Sigmoid colon (tissue), 7 donors: Measurements from ENCODE around the gene CUL4B. TPM values are rescaled to one million over a fixed set of nuclear protein-coding genes. Genes with fewer than 3 reads are reported as not detected.
"Not testable (repeated sequence)": the region's sequence is repeated elsewhere in the genome, so short reads cannot be mapped to it uniquely, and the experiment has no call there.

ENCODE experiments used
- DNase-seq: peaks from one replicate; pipeline ENCODE4 v3.0.0-alpha.2; 2019
- H3K27ac ChIP-seq, 4 donors: fragments of 200-600 bp; sonication (generic); one replicate each; pipeline ENCODE4 v1.5.1; 2016 to 2019; ENCODE audit warnings: mild to moderate bottlenecking in 1 of 4
- H3K27me3 ChIP-seq, 3 donors: fragments of 200-600 bp; sonication (generic); one replicate each; pipeline ENCODE4 v1.5.1; 2019; ENCODE audit warnings: mild to moderate bottlenecking in 1 of 3
- H3K36me3 ChIP-seq, 4 donors: fragments of 200-600 bp; sonication (generic); one replicate each; pipeline ENCODE4 v1.5.1; 2016 to 2019
- H3K4me1 ChIP-seq, 4 donors: fragments of 200-600 bp; sonication (generic); one replicate each; pipeline ENCODE4 v1.5.1; 2017 to 2019
- H3K4me3 ChIP-seq, 4 donors: fragments of 200-600 bp; sonication (generic); one replicate each; pipeline ENCODE4 v1.5.1; 2017 to 2019; ENCODE audit warnings: mild to moderate bottlenecking in 2 of 4, moderate library complexity in 1 of 4
- H3K9me3 ChIP-seq, 4 donors: fragments of 200-600 bp in 3 of 4; sonication (generic) in 3 of 4; one replicate each; pipeline versions ENCODE4 v1.5.1 to v1.6.1; 2013 to 2019
- CTCF ChIP-seq, 4 experiments: fragments of 450-650 bp in 3 of 4; fragments of 200-600 bp in 1 of 4; IDR thresholded peaks; one replicate each; pipeline ENCODE4 v1.5.1; 2016 to 2019; ENCODE audit warnings: antibody characterized with exemption in 4 of 4, mild to moderate bottlenecking in 3 of 4, moderate library complexity in 2 of 4
- WGBS, 2 donors: extraction: QIAGEN DNeasy Blood & Tissue Kit; methylation state at CpG; one replicate each; pipeline ENCODE4 v1.1.7; 2013; 5-methylcytosine and 5-hydroxymethylcytosine counted together
- intact Hi-C: fragments of 100-400 bp; cut with DNase I; formaldehyde crosslinking; loops from one replicate; pipeline ENCODE4 v1.15.1; 2023
- polyA plus RNA-seq, 3 donors: library from polyadenylated mRNA; stranded (reverse); fragments of 200-250 nt; gene quantifications; one replicate each; pipeline ENCODE4 v1.2.3, GENCODE V29; 2013
- small RNA-seq, 3 donors: library from RNA; depleted of rRNA; stranded (forward); fragments of <200 nt; gene quantifications; one replicate each; pipeline ENCODE3, GENCODE V24; 2016
- total RNA-seq, 4 donors: library from RNA; depleted of rRNA; stranded (reverse); fragments of >200 nt; gene quantifications; one replicate each; pipeline ENCODE4 v1.1.0, GENCODE V29; 2016
- donor health status: healthy with polysubstance abuse.
- donor health status: Bipolar disorder and iron deficiency.
- donor health status: healthy.

The CUL4B gene
- total and polyA plus RNA-seq, 7 donors: 13.8 to 62.0 (median 46.2) TPM

GRCh38 chrX:120475447-120475846, 85.3 kb downstream of the CUL4B start:
- not testable (repeated sequence) for H3K4me1 ChIP-seq, H3K27me3 ChIP-seq, H3K4me3 ChIP-seq, H3K9me3 ChIP-seq, H3K27ac ChIP-seq, DNase-seq, H3K36me3 ChIP-seq
- intact Hi-C loops: loop anchor here (5.0 to 10.0 kb wide), 2 partner anchors 93 to 161 kb away; partner anchors contain the start of gene TMEM255A
- 7 to 10% methylated on average over 1 of the region's 1 CpG for WGBS, 2 donors
- TF ChIP-seq CTCF (IDR thresholded peaks at IDR 0.05): peak in 3 of 4 experiments; percentile 44 to 55 (median 46)

Small RNA genes within 50 kb of the gene (small RNA-seq; reads per million reads assigned to genes)
- 0 reads per million in 3 donors for gene RNU7-37P

Other genes with a start within 250 kb of the CUL4B start
- 1 to 10 TPM; 1.5 to 5.9 (median 4.3) TPM for gene TMEM255A, start 249.5 kb downstream of the CUL4B start, total RNA-seq
- 1 to 10 TPM in 2 of 3 donors, under 1 TPM in 1; 0.69 to 4.2 (median 1.8) TPM for gene TMEM255A, start 249.5 kb downstream of the CUL4B start, polyA plus RNA-seq
- gene ATP1B4, start 198.9 kb downstream of the CUL4B start, total RNA-seq: not detected
- gene ATP1B4, start 198.9 kb downstream of the CUL4B start, polyA plus RNA-seq: not detected
- gene LAMP2, start 91.7 kb downstream of the CUL4B start, total RNA-seq: 10 to 100 TPM; 61.8 to 92.0 (median 81.1) TPM
- 10 to 100 TPM; 12.6 to 43.0 (median 38.9) TPM for gene LAMP2, start 91.7 kb downstream of the CUL4B start, polyA plus RNA-seq
- gene MCTS1, start 43.1 kb upstream of the CUL4B start, total RNA-seq: 10 to 100 TPM; 14.7 to 25.7 (median 20.7) TPM
- 10 to 100 TPM; 64.9 to 89.9 (median 64.9) TPM for gene MCTS1, start 43.1 kb upstream of the CUL4B start, polyA plus RNA-seq
- 10 to 100 TPM; 16.6 to 29.3 (median 22.2) TPM for gene C1GALT1C1, start 69.1 kb upstream of the CUL4B start, total RNA-seq
- gene C1GALT1C1, start 69.1 kb upstream of the CUL4B start, polyA plus RNA-seq: 10 to 100 TPM in 2 of 3 donors, 1 to 10 TPM in 1; 5.4 to 31.7 (median 14.3) TPM